Muscle of arm (tissue), 12 donors: ENCODE results near the gene GMPR. TPM values are rescaled to one million over a fixed set of nuclear protein-coding genes. Genes with fewer than 3 reads are reported as not detected.
A peak's percentile ranks its signal among the peaks of the same experiment; 100 is the strongest.

Experiments used
- DNase-seq: peaks from one replicate; pipeline ENCODE4 v3.0.0-alpha.2; 2013
- polyA plus RNA-seq, 12 donors: library from polyadenylated mRNA; unstranded; fragments of 120-200 nt; gene quantifications; one replicate each; pipeline ENCODE4 v1.2.1, GENCODE V29; 2013; ENCODE audit not compliant: insufficient read length in 12 of 12

GMPR gene
- polyA plus RNA-seq, 12 donors = 17.1 to 62.1 (median 51.7) TPM; not detected in 1

GRCh38 chr6:16322666-16323312 is 84.4 kb downstream of the GMPR start:
- peak; percentile 67 for DNase-seq

- DNase-seq = no peak
These were observed 85.8 kb downstream of the GMPR start for GRCh38 chr6:16324184-16324583.

GRCh38 chr6:16324606-16325225 is 86.3 kb downstream of the GMPR start:
- no peak for DNase-seq

- no peak for DNase-seq
These were observed 88.1 kb downstream of the GMPR start for GRCh38 chr6:16326531-16326930.

GRCh38 chr6:16326971-16327776 is 88.8 kb downstream of the GMPR start:
- DNase-seq = no peak

GRCh38 chr6:16327777-16328325 is 89.5 kb downstream of the GMPR start:
- no peak for DNase-seq

- no peak for DNase-seq
These were observed 90.8 kb downstream of the GMPR start for GRCh38 chr6:16329233-16329632.

- no peak for DNase-seq
These were observed 93.2 kb downstream of the GMPR start for GRCh38 chr6:16331384-16332174.

GRCh38 chr6:16332175-16332542 is 93.8 kb downstream of the GMPR start:
- peak; percentile 84 for DNase-seq

- no peak for DNase-seq
These were observed 95.2 kb downstream of the GMPR start for GRCh38 chr6:16333580-16333979.

- no peak for DNase-seq
These were observed 96.3 kb downstream of the GMPR start for GRCh38 chr6:16334671-16335070.

GRCh38 chr6:16335176-16335575 is 96.8 kb downstream of the GMPR start:
- DNase-seq = no peak

GRCh38 chr6:16336056-16336818 is 97.8 kb downstream of the GMPR start:
- no peak for DNase-seq

GRCh38 chr6:16336911-16337294 is 98.5 kb downstream of the GMPR start:
- DNase-seq = no peak

GRCh38 chr6:16337295-16337975 is 99.0 kb downstream of the GMPR start:
- DNase-seq = peak; percentile 98

GRCh38 chr6:16338577-16339264 is 100.3 kb downstream of the GMPR start:
- DNase-seq = peak; percentile 63

GRCh38 chr6:16339265-16339587 is 100.8 kb downstream of the GMPR start:
- DNase-seq = no peak

GRCh38 chr6:16343593-16343992 is 105.2 kb downstream of the GMPR start:
- no peak for DNase-seq

- DNase-seq = no peak
These were observed 106.4 kb downstream of the GMPR start for GRCh38 chr6:16344756-16345155.
